Stimulated activated CD8-positive, alpha-beta memory T cell treated with anti-CD3 and anti-CD28 coated beads, Interleukin-12 subunit alpha, Interleukin-12 subunit beta, amount 100 ng/mL, for 24 hours (primary cell): Measurements from ENCODE around the gene LINC00237.

Experiments
- DNase-seq: peaks from one replicate; pipeline ENCODE4 v3.0.0-alpha.2; 2020; ENCODE audit errors: extremely low read depth

The LINC00237 gene

DNA sequence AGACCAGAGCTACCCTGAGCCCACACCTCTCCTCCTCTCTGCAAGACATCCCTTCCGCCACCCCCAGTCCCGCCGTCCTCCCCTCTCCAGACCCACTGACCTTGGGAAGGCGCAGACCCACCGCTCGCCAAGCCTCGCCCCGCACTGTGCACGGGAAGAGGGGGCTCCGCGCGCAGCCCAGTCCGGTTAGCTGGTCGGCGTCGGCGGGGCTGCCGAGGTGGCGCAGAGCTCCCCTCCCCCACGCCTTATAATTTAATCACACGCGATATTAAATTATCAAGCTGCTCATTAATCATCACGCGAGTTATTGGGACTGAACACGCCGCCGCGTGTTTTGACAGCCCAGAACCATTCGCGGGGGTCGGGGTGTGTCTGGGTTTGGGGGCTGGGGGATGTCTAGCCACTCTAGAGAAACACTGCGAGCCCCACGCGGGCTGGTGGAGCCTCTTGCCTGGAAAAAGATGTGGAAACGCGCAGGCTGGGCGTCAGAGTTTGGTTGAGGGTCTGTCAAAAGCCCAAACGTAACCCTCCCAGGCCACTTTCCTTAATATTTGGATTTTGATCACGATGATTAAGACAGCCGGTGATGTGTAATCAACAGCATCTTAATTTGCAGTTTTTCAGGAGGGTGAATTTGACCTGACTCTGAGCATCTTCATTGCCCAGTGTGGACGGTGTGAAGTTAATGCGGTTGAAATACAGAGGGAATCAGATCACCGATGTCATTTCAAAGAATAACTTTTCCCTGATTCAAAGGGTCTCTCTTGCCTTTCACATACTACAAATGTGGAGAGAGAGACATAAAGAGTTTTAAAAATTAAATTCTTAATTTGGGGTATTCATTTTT, at the start of gene LINC00237:
Gene LINC00237, minus strand, starts transcription at position 188 of the 847 bp plus-strand sequence.
- DNase-seq = no peak

DNA sequence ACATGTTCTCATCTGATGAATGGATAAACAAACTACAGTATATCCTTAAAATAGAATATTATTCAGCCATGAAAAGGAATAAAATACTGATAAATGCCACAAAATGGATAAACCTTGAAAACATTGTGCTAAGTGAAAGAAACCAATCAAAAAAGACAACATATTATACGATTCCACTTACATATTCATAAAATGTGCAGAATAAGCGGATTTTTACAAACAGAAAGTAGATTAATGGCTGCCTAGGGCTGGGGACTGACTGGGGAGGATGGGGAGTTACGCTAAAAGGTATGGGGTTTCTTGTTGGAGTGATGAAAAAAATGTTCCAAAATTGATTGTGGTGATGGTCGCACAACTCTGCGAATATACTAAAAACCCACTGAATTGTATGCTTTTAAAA, 49.1 kb upstream of the LINC00237 start:
- DNase-seq = no peak

GRCh38 chr20:21154692-21155091, 48.5 kb upstream of the LINC00237 start:
- DNase-seq = no peak

DNA sequence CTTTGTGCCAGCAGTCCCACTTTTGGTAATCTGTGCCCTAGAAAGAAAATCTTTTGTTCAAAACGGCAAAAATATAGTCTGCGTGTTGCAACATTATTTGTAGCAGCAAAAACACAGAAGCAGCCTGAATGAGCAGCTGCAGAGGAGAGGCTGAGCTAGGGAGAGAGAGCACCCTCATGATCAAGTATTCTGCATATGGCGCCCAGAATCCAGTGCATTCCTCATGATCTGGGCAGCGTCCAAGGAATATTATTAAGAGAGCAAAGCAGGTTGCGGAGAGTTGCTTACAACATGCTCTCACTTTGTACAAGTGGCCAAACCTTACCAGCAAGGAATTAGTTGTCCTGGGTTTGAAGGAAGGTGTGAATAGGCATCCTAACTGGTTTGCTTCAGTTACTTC, 45.6 kb upstream of the LINC00237 start:
- no peak for DNase-seq

GRCh38 chr20:21149344-21149743, 43.2 kb upstream of the LINC00237 start:
- DNase-seq = no peak

- no peak for DNase-seq
Observed at GRCh38 chr20:21147593-21147992, 41.4 kb upstream of the LINC00237 start.

- no peak for DNase-seq
Observed at GRCh38 chr20:21146215-21146614, 40.1 kb upstream of the LINC00237 start.

GRCh38 chr20:21145424-21145823, 39.3 kb upstream of the LINC00237 start:
- DNase-seq = no peak

DNA sequence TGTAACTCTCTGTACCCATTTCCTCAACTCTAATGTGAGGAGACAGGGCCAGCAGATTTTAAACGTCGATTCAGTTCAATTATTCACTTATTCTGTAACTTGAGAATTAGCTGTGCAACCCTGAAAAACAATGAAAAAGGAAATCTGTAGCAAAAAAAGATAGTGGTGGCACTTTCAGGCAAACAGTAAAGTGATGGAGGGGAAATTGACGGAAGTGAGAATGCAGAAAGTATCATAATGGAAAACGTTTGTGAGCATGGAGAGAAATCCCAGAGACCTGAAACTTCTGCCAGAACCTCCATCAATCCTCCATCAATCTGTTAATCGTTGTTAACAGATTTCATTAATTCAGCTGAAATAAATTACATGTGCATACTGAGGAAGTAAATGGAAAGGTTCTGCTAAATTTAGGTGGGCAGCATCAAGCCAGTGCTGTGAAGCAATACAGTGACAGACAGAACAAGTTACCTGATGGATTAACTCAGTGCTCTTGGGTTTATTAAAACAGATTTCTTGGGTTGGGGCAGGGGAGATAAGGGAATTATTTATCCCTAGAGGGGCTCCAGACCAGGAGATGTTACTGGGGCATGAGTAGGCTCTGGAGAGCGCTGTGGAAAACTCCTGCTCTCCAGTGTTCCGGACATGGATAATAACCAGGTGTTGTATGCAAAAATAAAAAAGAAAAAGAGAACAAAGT, 37.2 kb upstream of the LINC00237 start:
- no peak for DNase-seq

DNA sequence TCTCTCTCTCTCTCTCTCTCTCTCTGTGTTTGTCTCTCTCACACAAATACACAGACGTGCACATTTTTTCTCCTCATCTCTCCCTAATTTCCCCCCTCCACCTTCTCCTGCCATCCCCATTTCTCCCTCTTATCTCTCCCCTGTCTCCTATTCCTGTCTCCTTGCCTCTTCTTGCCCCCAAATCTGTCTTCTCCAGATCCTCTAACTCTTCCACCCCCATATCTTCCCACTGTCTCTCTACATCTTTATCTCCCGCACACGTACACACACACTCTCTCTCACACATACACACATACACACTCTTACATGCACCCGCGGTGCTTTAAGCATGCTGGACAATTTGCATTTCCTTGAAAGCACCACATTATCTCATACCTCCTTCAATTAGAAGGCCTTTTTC, 35.7 kb upstream of the LINC00237 start:
- DNase-seq = no peak

DNA sequence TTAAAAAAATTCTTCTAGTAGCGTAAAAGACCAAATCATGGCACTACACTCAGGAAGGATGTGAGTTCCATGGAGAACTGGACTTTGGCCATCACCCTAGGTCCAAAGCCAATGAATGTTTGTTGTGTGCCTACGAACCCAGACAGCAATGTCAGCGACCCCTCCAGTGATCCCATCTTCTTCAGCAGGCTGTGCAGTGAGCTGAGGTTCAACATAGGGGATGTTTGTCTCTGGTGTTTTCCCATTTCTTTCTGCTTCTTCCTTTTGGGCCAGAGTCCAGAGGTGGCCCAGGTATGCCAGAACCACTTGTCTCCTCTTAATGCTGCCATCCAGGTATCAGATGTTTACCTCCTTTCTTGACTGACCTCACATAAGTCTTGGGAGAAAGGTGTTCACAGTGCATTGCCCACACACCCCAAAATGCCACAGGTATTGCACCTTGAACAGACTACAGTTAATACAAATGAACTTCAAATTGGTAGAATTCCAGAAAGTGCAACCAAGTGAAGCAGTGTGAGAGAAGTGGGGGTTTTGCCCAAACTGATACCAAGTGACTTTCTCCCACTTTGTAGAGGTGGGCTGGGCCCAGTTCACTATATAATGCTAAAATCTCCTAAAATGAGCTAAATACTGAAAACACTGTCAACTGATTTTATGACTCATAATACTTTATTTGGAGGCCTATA, 33.9 kb upstream of the LINC00237 start:
- DNase-seq = no peak

GRCh38 chr20:21137078-21137477, 30.9 kb upstream of the LINC00237 start:
- DNase-seq = no peak

DNA sequence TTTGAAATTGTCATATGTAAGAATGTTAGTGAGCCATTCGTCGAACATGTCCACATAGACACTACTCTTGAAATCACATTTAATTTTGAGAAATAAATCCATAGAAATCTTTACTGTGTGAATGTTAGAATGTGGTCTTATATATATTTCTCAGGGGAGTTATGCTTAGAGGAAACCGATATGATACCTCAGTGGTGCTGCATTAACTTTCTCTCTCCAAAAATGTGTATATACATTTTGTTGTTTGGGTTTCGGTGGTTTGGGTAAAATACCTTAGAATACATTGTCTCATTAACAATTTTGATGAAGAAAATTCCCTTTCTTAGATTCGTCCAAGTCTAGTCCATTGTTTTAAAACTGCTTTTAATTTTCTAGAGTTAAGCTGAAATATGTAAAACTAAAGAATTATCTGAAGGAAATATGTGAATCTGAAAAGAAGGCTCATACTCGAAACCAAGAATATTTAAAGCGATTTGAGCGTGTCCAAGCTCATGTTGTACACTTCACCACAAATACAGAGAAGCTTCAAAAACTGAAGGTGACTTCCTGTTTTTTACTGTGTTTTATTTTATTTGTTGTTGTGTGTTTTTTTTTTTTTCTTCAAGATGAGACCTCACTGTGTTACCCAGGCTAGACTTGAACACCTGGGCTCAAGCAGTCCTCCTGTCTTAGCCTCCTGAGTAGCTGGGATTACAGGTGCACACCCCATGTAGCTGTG, 30.0 kb upstream of the LINC00237 start:
- DNase-seq = no peak

DNA sequence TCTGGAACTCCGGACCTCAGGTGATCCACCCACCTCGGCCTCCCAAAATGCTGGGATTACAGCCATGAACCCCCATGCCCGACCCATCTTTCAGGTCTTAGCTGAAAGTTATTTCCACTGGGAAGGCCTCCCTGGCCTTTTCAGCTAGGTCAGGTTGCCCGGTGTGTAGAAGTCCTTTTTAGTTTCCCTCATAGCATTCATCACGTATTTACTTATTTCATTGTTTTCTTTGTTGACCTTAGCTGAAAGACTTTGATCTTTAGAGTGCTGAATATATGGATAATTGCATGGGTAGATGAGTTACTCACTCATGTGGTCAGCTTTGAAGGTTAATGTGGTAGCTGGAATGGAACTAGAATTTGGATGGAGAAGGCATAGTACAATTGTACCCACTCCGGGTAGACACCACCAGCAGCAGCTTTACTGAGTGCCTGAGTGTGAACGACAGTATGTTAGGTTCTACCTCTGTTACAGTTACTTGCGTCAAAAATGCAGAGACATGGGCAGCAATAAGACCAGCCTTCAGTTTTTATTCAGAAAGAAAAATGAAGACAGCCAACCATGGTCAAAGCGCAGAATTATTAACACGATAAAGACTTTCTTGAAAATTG, 28.8 kb upstream of the LINC00237 start:
- DNase-seq = no peak

DNA sequence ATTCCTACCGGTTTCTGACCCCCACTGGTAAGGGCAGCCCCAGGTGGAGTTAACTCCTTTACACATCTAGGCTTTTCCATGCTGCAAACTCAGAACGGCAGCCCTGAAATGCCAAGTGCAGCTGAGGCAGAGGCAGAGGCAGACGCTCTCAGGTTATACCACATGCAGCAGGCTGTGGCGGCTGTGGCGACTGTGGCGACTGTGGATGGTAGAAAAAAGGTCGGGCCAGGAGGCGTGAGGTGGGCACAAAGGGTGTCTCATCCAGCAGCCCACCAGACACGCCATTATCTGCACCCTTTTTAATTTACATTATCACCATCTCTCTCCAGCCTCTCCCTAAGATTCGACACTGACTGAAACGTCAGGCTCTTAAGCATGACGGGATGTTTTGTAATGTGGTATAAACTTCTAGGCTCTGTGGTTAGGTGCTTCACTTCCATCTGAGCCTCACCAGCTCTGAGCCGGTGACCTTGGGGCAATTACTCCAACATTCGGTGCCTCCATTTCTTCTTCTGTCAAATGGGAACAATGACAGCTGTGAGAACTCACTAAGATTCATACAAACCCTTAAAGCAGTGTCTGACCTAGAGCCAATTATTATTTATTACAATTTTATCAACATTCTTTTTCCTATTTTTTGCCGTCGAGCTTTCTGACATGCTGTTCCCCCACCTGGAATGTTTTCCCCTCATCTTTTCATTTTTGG, 27.9 kb upstream of the LINC00237 start:
- no peak for DNase-seq

- DNase-seq = no peak
Observed at GRCh38 chr20:21133404-21133803, 27.2 kb upstream of the LINC00237 start.

DNA sequence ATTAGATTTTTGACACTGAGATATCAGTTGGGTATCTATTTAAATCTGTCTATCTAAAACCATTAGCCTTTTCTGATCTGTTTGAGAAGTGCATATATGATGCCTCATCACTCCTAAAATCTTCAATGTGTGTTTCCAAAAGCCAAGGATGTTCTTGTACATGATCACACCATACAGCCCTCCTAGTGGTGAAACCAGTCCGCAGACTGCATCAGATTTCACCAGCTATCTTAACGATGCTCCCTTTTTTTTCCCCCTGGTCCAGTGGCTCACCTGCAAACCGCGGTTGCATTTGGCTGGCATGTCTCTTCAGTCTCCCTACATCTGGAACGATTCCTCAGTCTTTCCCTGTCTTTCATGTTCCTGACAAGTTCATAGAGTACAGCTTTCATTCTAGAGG, 23.7 kb upstream of the LINC00237 start:
- DNase-seq = no peak

DNA sequence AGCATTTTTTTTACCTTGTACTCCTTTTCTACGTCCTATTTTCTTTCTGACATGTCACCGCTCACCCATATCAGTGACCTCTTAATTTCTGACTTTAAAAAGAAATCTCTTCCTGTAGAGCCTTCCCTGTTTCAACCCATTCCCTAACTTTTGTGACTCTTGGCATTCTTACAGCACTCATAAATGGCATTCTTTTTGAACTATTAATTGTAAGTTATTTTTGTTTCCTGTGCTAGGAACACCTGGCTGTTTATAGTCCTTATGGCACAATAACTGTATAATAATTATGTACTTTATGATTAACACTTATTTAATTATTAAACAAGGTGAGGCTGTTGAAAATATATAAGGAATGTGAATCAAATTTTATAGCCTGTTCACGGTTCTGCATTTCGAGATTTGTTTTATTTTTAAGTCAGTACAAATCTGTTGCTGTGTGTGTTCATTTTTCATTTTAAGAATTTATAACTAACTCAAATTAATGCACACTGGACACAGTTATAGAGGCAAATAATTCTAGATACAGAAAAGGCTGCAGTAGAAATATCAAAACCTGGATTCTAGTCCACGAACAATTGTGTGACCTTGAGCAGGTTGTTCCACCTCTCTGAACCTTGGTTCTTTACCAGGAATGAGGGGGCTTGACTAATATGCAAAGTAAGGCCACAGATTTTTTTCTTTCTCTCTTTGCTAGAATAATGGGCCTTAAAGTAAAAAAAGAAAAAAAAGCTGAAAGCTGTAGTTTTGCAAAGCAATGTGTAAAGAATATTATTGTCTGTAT, 21.2 kb upstream of the LINC00237 start:
- no peak for DNase-seq

- no peak for DNase-seq
Observed at GRCh38 chr20:21126581-21126870, 20.4 kb upstream of the LINC00237 start.

DNA sequence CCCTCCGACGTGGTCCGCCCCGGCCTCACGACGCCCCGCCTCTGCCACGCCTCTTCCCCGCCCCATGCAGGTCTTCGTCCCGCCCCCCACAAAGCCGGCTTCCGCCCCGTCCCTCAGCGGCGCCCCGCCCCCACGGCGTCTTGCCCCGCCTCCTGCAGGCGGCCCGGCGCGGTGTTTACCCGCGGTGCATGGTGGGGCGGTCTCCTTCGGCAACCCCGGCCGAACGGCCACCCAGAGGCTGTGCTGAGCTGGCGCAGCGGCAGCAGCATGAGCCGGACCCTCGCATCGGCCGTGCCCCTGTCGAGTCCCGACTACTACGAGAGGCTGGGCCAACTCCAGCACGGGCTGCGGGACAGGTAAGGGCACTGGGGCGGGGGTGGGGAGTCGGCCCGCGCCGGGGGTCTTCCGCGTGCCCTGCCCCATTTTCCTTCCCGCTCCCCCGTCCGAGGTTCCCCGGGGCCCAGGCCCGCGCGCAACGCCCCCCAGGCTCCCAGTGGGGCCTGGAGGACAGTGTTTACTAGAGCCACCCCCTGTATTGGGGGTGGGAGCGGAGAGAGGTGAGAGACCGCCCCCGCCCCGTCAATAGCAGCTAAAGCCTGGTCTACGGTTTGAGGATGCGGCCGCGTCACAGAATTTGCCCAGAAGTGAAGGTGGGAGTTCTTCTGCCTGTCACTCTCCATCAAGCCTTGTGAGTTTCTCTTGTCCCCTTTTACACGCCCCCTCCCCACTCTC, 19.9 kb upstream of the LINC00237 start, which contains the start of gene KIZ:
Gene KIZ, plus strand, starts transcription at position 234 of the 732 bp plus-strand sequence. Its CDS starts 34 bp downstream, at position 268.
- peak; percentile 92 for DNase-seq
